ENCODE data around the gene ST7. TPM values are rescaled to one million over a fixed set of nuclear protein-coding genes. Genes with fewer than 3 reads are reported as not detected.

ST7 gene
- total RNA-seq, 1 experiment from 2014 or later = 12.4 TPM

GRCh38 chr7:116985575-116985974, 32.3 kb downstream of the ST7 start:
- CTCF ChIA-PET = interaction anchor here (0.5 to 2.5 kb wide), 11 partner anchors 10 to 140 kb away, joined by 3 to 20 read pairs (median 4); no protein-coding TSS in a partner anchor
- POLR2A ChIA-PET = no interaction called here
- ATAC-seq = no peak

GRCh38 chr7:116986611-116987565, 33.6 kb downstream of the ST7 start:
- TF ChIP-seq GTF2I (CRISPR knock-in tag; conservative IDR thresholded peaks at IDR 0.05) = no peak
- no peak for TF ChIP-seq NR1H2 (CRISPR knock-in tag; IDR thresholded peaks at IDR 0.05)
- no peak for TF ChIP-seq E2F5 (CRISPR knock-in tag; IDR thresholded peaks at IDR 0.05)
- no peak for TF ChIP-seq STAT6 (CRISPR knock-in tag; conservative IDR thresholded peaks at IDR 0.05; ENCODE audit: low read depth)
- TF ChIP-seq MLX (CRISPR knock-in tag; IDR thresholded peaks at IDR 0.05) = no peak
- TF ChIP-seq ESRRA (CRISPR knock-in tag; IDR thresholded peaks at IDR 0.05; ENCODE audit: borderline replicate concordance) = no peak
- TF ChIP-seq MXD4 (CRISPR knock-in tag; IDR thresholded peaks at IDR 0.05; ENCODE audit: borderline replicate concordance) = no peak
- TF ChIP-seq NFYB (CRISPR knock-in tag; conservative IDR thresholded peaks at IDR 0.05; ENCODE audit: low read depth) = no peak
- TF ChIP-seq ZNF425 (CRISPR knock-in tag; conservative IDR thresholded peaks at IDR 0.05) = no peak
- no peak for TF ChIP-seq RORB (CRISPR knock-in tag; IDR thresholded peaks at IDR 0.05)
- no peak for TF ChIP-seq IRF2 (CRISPR knock-in tag; IDR thresholded peaks at IDR 0.05; ENCODE audit: borderline replicate concordance, low read depth)
- no peak for TF ChIP-seq NR2C2 (CRISPR knock-in tag; IDR thresholded peaks at IDR 0.05)
- no peak for TF ChIP-seq FOXK1 (CRISPR knock-in tag; IDR thresholded peaks at IDR 0.05)
- Mint-ChIP-seq H3K27ac (no peak overlapping the region), H3K9me3 (peaks cover 19% of the 10 kb centered on the region), H3K4me1 (no peaks in the 10 kb centered on the region), H3K36me3 (peaks cover 18% of the 10 kb centered on the region), H3K27me3 (ENCODE audit: low read depth) (no peaks in the 10 kb centered on the region), H3K4me3 (no peak overlapping the region)
- DNase-seq (ENCODE audit: low spot score) = no peak
- no peak for ATAC-seq
- POLR2A ChIA-PET = interaction anchor here (0.6 kb wide), 1 partner anchor 846 kb away, joined by 6 read pairs; no protein-coding TSS in a partner anchor
- CTCF ChIA-PET = interaction anchor here (2.5 to 2.8 kb wide), 2 partner anchors 26 to 132 kb away, joined by 7 to 20 read pairs; no protein-coding TSS in a partner anchor

More at GRCh38 chr7:116985575-116985974, 32.3 kb downstream of the ST7 start:
- Mint-ChIP-seq H3K9me3 (peaks cover 6% of the 10 kb centered on the region), H3K27ac (no peak overlapping the region), H3K4me3 (no peak overlapping the region), H3K4me1 (no peaks in the 10 kb centered on the region), H3K36me3 (peaks cover 5% of the 10 kb centered on the region), H3K27me3 (ENCODE audit: low read depth) (no peaks in the 10 kb centered on the region)
- DNase-seq (ENCODE audit: low spot score) = no peak
- TF ChIP-seq IRF2 (CRISPR knock-in tag; IDR thresholded peaks at IDR 0.05; ENCODE audit: borderline replicate concordance, low read depth) (no peak), NR1H2 (CRISPR knock-in tag; IDR thresholded peaks at IDR 0.05) (no peak), ATF3 (CRISPR knock-in tag; conservative IDR thresholded peaks at IDR 0.05) (no peak), ATF6 (CRISPR knock-in tag; IDR thresholded peaks at IDR 0.05) (no peak), MLX (CRISPR knock-in tag; IDR thresholded peaks at IDR 0.05) (no peak), RELA (CRISPR knock-in tag; IDR thresholded peaks at IDR 0.05; ENCODE audit: borderline replicate concordance) (no peak), SMAD4 (CRISPR knock-in tag; IDR thresholded peaks at IDR 0.05) (no peak), ZNF232 (CRISPR knock-in tag; IDR thresholded peaks at IDR 0.05) (no peak)

All from WTC11 (cell line).